Measurements from ENCODE around the gene PACRG.

DNA sequence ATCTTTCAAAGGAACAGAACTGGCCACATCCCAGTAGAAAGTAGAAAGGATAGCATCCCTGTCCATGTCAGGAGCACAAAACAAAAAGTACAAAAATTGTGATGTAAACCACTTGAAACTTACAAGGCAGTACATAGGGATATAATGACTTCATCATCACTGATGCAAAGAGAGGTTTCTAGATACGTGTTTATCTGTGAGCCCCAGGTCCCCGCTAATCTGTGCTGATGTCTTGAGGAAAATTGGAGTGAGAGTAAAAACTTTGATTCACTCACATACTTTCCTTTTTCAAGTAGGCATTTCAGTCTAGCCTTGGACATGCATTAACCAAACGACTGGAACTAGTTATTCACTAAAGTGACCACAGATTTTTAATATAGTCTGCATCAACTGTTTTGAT, 470.1 kb downstream of the PACRG start:
- TF ChIP-seq, protein P1, sequence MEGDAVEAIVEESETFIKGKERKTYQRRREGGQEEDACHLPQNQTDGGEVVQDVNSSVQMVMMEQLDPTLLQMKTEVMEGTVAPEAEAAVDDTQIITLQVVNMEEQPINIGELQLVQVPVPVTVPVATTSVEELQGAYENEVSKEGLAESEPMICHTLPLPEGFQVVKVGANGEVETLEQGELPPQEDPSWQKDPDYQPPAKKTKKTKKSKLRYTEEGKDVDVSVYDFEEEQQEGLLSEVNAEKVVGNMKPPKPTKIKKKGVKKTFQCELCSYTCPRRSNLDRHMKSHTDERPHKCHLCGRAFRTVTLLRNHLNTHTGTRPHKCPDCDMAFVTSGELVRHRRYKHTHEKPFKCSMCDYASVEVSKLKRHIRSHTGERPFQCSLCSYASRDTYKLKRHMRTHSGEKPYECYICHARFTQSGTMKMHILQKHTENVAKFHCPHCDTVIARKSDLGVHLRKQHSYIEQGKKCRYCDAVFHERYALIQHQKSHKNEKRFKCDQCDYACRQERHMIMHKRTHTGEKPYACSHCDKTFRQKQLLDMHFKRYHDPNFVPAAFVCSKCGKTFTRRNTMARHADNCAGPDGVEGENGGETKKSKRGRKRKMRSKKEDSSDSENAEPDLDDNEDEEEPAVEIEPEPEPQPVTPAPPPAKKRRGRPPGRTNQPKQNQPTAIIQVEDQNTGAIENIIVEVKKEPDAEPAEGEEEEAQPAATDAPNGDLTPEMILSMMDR (conservative IDR thresholded peaks at IDR 0.05 in 1 of 2, IDR thresholded peaks at IDR 0.05 in 1 of 2; ENCODE audit: extremely low read depth in 1 of 2, insufficient read depth in 1 of 2, low read depth in 1 of 2, low read length in 2 of 2) = no peak
- no peak for TF ChIP-seq EZH2 (IDR thresholded peaks at IDR 0.05; ENCODE audit: borderline replicate concordance, low read length)
